ENCODE results near the gene GPR156.

DNA sequence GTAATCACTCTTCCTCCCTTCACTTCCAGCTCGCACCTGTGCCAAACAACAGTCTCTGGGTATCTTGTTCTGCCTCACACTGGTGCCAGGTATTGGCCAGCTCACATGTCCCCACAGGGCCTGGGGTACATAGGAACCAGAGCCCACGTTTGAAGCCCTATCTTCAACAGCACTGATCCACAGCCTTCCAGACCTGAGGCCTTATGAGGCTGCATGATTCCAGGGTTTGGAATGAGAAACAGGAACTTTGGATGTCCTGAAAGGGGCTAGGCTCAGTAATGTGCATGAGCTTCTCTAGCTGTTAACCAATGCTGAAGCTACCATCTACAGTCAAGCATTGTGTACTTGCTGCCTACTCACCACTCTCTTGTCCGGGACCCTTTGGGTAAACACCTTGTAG, 92.4 kb downstream of the GPR156 start:
- TF ChIP-seq EZH2 (IDR thresholded peaks at IDR 0.05; ENCODE audit: insufficient read depth, poor library complexity, severe bottlenecking), result no peak
- no peak for TF ChIP-seq EZH2phosphoT487 (IDR thresholded peaks at IDR 0.05; ENCODE audit: insufficient read depth, low read depth)
